ENCODE results near the gene TMEM179.

The TMEM179 gene

DNA sequence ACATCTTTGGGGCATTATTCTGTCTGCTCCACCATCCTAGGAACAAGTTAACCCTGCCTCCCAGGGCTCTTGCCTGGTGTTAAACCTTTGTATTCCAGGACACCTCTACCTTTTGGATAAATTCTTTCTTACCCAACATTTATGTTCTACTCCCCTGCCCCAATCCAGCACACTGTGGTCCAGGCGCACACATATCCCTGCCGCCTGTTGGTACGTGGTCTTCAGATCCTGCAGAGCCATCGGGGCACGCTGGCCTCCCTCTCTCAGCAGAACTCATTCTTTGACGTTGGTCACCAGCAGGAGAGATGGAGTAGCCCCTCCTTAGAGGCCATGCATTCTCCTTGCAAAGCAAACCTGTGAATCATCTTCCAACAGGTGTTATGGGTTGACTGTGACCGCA is 5.1 kb upstream of the TMEM179 start:
- TF ChIP-seq CTCF (IDR thresholded peaks at IDR 0.05; ENCODE audit: low read depth, low read length, missing control alignments): no peak
- no peak overlapping the region for H3K4me3 ChIP-seq (ENCODE audit: low read depth, low read length)
- no peak for DNase-seq (ENCODE audit: low read depth)

DNA sequence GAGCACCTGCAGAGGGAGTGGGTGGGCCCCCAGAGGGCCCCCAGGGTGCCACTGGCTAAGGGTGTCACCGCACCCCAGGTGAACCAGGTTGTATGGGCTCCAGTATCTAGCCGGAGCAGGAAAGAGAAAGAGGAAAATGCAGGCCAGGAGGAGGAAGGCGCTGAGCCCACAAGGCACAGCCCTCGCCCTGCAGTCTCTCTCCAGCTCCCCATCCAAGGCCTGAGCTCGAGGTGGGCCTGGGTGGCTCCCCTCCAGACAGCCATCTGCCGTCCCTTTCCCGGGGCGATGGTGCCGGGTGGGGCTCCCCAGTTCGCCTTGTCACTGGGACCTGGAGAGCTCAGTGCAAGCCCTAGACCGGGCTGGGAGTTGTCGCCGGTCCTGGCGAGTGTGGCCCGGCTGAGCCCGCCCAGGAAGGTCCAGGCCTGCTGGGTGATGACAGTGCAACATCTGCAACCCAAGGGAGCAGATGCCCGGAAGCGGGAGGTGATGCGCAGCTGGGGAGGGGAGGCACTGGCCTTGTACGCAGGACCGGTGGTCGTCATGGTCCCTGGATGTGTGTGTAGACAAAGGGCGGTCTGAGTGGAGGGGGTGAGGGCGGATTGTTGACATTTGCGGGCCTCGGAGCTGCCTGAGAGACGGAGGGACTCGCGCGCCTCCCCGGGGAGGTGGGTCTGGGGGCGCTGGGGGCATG is 716 bp downstream of the TMEM179 start:
- no peak for TF ChIP-seq CTCF (IDR thresholded peaks at IDR 0.05; ENCODE audit: low read depth, low read length, missing control alignments)
- no peak for DNase-seq (ENCODE audit: low read depth)
- no peak overlapping the region for H3K4me3 ChIP-seq (ENCODE audit: low read depth, low read length)

DNA sequence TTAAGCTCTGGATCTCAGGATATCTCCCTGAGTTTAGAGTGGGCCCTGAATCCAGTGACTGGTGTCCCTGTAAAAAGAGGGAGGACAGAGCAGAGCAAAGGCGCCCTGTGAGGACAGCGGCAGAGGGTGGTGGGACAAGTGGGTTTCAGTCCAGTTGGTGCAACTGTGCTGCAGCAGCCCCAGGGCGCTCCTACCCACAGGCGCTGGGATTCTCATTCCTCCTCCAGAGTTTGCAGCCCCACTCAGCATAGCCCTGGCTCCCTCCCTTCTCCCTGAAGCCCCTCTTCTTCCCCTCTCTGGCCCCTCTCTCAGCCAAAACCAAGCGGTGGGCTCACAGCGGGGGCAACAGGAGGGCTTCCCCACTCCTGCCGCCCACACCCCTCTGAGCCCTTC is 1.6 kb downstream of the TMEM179 start:
- DNase-seq (ENCODE audit: low read depth): no peak
- no peak overlapping the region for H3K4me3 ChIP-seq (ENCODE audit: low read depth, low read length)
- TF ChIP-seq CTCF (IDR thresholded peaks at IDR 0.05; ENCODE audit: low read depth, low read length, missing control alignments): no peak

DNA sequence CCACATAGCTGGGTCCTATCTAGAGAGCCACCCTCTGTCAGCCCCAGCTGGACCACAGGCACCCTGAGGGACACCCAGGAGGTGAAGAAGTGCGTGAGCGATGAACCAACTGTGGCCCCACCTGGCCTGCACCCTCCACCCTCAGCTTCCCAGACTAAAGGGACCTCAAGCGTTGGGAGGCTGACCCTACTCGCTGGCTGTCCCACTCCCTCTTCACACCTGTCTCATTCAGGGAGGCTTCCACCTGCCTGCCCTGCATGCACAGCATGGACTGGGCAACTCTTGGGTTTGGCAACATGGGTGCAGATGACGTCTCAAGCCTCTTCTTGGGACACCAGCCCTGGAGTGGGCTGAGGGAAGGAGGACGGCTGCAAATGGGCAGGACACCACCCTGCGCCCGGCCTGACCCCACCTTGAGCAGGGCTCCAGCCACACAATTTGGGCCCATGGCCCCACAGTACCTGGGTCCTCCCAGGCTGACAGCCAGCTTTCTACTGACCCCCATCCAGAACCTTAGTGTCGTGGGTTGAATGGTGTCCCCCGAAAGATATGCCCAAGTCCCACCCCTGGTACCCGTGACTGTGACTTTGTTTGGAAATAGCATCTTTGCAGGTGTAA is 2.1 kb downstream of the TMEM179 start:
- DNase-seq (ENCODE audit: low read depth): no peak
- no peak for TF ChIP-seq CTCF (IDR thresholded peaks at IDR 0.05; ENCODE audit: low read depth, low read length, missing control alignments)
- no peak overlapping the region for H3K4me3 ChIP-seq (ENCODE audit: low read depth, low read length)

GRCh38 chr14:104601786-104602185 is 2.8 kb downstream of the TMEM179 start:
- DNase-seq (ENCODE audit: low read depth): no peak
- TF ChIP-seq CTCF (IDR thresholded peaks at IDR 0.05; ENCODE audit: low read depth, low read length, missing control alignments): no peak

GRCh38 chr14:104600805-104601204 is 3.8 kb downstream of the TMEM179 start:
- DNase-seq (ENCODE audit: low read depth): no peak
- TF ChIP-seq CTCF (IDR thresholded peaks at IDR 0.05; ENCODE audit: low read depth, low read length, missing control alignments): no peak
- no peak overlapping the region for H3K4me3 ChIP-seq (ENCODE audit: low read depth, low read length)

More at GRCh38 chr14:104601786-104602185, 2.8 kb downstream of the TMEM179 start:
- H3K4me3 ChIP-seq (ENCODE audit: low read depth, low read length): no peak overlapping the region

Measured in GM12864 (cell line).